ENCODE results near the gene TIMP2.

- TF ChIP-seq POLR2AphosphoS5 (IDR thresholded peaks at IDR 0.05; ENCODE audit: low read depth) (no peak), CTCF (conservative IDR thresholded peaks at IDR 0.05; ENCODE audit: low read depth in 2 of 2) (no peak), EZH2phosphoT487 (IDR thresholded peaks at IDR 0.05; ENCODE audit: unreplicated experiment) (no peak), REST (IDR thresholded peaks at IDR 0.05; ENCODE audit: unreplicated experiment) (no peak), ZNF114 (CRISPR knock-in tag; IDR thresholded peaks at IDR 0.05) (no peak), EZH2 (IDR thresholded peaks at IDR 0.05; ENCODE audit: low read depth, unreplicated experiment) (no peak)
These were observed 117.0 kb downstream of the TIMP2 start for GRCh38 chr17:78808163-78808562.

All from GM23338 (cell line).